NB4 (cell line): Measurements from ENCODE around the gene AGFG1.

ENCODE experiments used
- DNase-seq: peaks from one replicate; pipeline ENCODE4 v3.0.0; 2010; ENCODE audit warnings: low read depth
- H3K4me3 ChIP-seq: one replicate; pipeline ENCODE4 v1.5.1; 2011; ENCODE audit warnings: mild to moderate bottlenecking, low read depth, low read length, moderate library complexity
- CTCF ChIP-seq: IDR thresholded peaks from one replicate; pipeline ENCODE4 v1.5.1; 2012; ENCODE audit warnings: low read depth, low read length
- MAX ChIP-seq: IDR thresholded peaks from 2 replicates; pipeline ENCODE4 v1.6.1; 2011; ENCODE audit warnings: low read depth, low read length
- MYC ChIP-seq: IDR thresholded peaks from 2 replicates; pipeline ENCODE4 v1.6.1; 2011; ENCODE audit warnings: low read depth, low read length
- POLR2A ChIP-seq: IDR thresholded peaks from 2 replicates; pipeline ENCODE4 v1.6.1; 2011; ENCODE audit warnings: mild to moderate bottlenecking; ENCODE audit not compliant: insufficient read length; ENCODE audit errors: extremely low read depth

The AGFG1 gene

GRCh38 chr2:227456102-227456501 is 15.9 kb upstream of the AGFG1 start:
- H3K4me3 ChIP-seq = no peak overlapping the region
- TF ChIP-seq CTCF (no peak), MAX (no peak), MYC (no peak), POLR2A (no peak)
- DNase-seq = no peak

DNA sequence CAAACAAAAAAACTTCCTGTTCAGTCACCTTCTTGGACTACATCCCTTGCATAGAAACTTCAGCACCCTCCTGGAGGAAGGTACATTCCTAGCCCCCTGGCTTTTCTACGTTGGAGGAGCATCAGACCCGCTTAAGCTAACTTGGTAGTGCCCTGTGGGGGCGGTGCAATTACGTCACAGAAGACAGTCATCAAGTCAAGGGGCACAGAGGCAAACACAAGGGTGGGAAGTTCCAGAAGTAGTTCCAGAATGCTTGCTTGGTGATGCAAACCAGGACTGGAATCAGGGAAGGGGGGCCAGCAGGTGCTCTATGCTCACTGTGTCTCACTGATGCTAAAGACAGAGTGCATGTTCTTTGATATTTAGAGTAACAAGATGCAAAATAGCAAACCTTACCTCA is 15.2 kb upstream of the AGFG1 start:
- DNase-seq = peak; percentile 27
- TF ChIP-seq POLR2A = no peak
- TF ChIP-seq MYC = no peak
- no peak for TF ChIP-seq CTCF
- no peak for TF ChIP-seq MAX
- H3K4me3 ChIP-seq = no peak overlapping the region

DNA sequence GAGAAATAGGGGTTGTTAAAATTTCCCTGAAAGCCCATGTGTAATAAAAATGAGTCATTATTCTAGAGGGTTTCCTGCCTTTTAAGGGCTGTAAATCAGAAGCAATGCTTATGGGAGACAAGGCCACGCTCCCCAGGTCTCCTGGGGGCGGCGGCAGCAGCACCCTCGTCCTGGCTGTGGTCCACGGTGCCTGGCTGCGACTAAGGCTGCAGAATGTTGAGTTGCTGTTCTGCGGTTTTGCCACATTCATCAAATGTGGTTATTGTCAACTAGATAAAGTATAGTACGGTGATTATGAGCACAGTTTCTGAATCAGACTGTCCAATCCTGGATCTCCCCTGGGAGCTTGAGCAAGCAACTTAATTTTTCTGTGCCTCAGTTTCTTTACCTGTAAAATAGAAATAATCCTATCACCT is 11.9 kb upstream of the AGFG1 start:
- peak; percentile 93 for DNase-seq
- TF ChIP-seq CTCF (no peak), POLR2A (no peak), MYC (no peak), MAX (no peak)
- no peak overlapping the region for H3K4me3 ChIP-seq

GRCh38 chr2:227460833-227461232 is 11.1 kb upstream of the AGFG1 start:
- DNase-seq = no peak
- TF ChIP-seq MAX = no peak
- no peak for TF ChIP-seq POLR2A
- TF ChIP-seq MYC = no peak
- TF ChIP-seq CTCF = no peak
- H3K4me3 ChIP-seq = no peak overlapping the region

- no peak for DNase-seq
- TF ChIP-seq MYC (no peak), CTCF (no peak), POLR2A (no peak), MAX (no peak)
- H3K4me3 ChIP-seq = no peak overlapping the region
Observed at GRCh38 chr2:227461811-227462461, 10.0 kb upstream of the AGFG1 start.
